IMR-90 (cell line): ENCODE results near the gene ERICH2. TPM values are rescaled to one million over a fixed set of nuclear protein-coding genes. Genes with fewer than 3 reads are reported as not detected.

ENCODE experiments used
- ATAC-seq: fragments of 200-7000 bp; cut with Tn5 transposase; 2 replicates; pipeline ENCODE4 v1.9.1; 2020; ENCODE audit warnings: low read depth, mild to moderate bottlenecking, moderate library complexity
- BruUV-seq: library from RNA; stranded (reverse); fragments of 400-500 nt; replicated peaks from 2 replicates; lab custom pipeline; 2021; lab: Mats Ljungman, UMichigan
- CTCF ChIA-PET: fragments of 300-600 bp; formaldehyde crosslinking; extraction: SDS; loops from one replicate; lab custom pipeline; 2021; ENCODE audit warnings: antibody characterized with exemption; lab: Yijun Ruan, JAX
- POLR2A ChIA-PET: fragments of 300-600 bp; sonication (Branson Sonifier 250); formaldehyde crosslinking; loops from one replicate; lab custom pipeline; 2022; ENCODE audit warnings: antibody characterized with exemption; ENCODE audit not compliant: unreplicated experiment; lab: Charles Lee
- DNase-seq: peaks from one replicate; pipeline ENCODE4 v3.0.0; 2013
- H2AFZ ChIP-seq: replicated peaks from 2 replicates; pipeline ENCODE3; 2013; ENCODE audit warnings: low read length, mild to moderate bottlenecking; ENCODE audit not compliant: poor library complexity
- H2AK5ac ChIP-seq: 2 replicates; pipeline ENCODE4 v1.6.1; 2013; ENCODE audit warnings: low read depth, low read length, inconsistent platforms
- H2AK9ac ChIP-seq: replicated peaks from 2 replicates; pipeline ENCODE3; 2013; ENCODE audit warnings: mild to moderate bottlenecking, low read depth, low read length, moderate library complexity; ENCODE audit not compliant: poor library complexity
- H2BK120ac ChIP-seq: 2 replicates; pipeline ENCODE4 v1.6.1; 2013; ENCODE audit warnings: low read depth, low read length, inconsistent platforms
- H2BK15ac ChIP-seq: 3 replicates; pipeline ENCODE4 v1.6.1; 2013; ENCODE audit warnings: low read depth, low read length, inconsistent platforms
- H2BK20ac ChIP-seq: 2 replicates; pipeline ENCODE4 v1.6.1; 2013; ENCODE audit warnings: low read depth, mild to moderate bottlenecking, inconsistent platforms, low read length, moderate library complexity
- H2BK5ac ChIP-seq: 2 replicates; pipeline ENCODE4 v1.6.1; 2013; ENCODE audit warnings: mild to moderate bottlenecking, low read depth, low read length, inconsistent platforms; ENCODE audit not compliant: poor library complexity, severe bottlenecking
- H3K14ac ChIP-seq: replicated peaks from 2 replicates; pipeline ENCODE4 v1.6.1; 2013; ENCODE audit warnings: low read depth, low read length, inconsistent platforms
- H3K18ac ChIP-seq: 2 replicates; pipeline ENCODE4 v1.6.1; 2013; ENCODE audit warnings: low read depth, low read length, control low read depth
- H3K23ac ChIP-seq: 2 replicates; pipeline ENCODE4 v1.6.1; 2013; ENCODE audit warnings: low read depth, low read length, inconsistent platforms
- H3K27ac ChIP-seq: 2 replicates; pipeline ENCODE4 v1.5.1; 2013; ENCODE audit warnings: mild to moderate bottlenecking, control low read depth, low read length; ENCODE audit not compliant: insufficient read depth
- H3K27me3 ChIP-seq: 2 replicates; pipeline ENCODE4 v1.6.1; 2013; ENCODE audit warnings: low read length; ENCODE audit not compliant: control insufficient read depth, insufficient read depth
- H3K36me3 ChIP-seq: 2 replicates; pipeline ENCODE4 v1.6.1; 2013; ENCODE audit warnings: low read length, mixed read lengths; ENCODE audit not compliant: control insufficient read depth, insufficient read depth
- H3K4ac ChIP-seq: 2 replicates; pipeline ENCODE4 v1.6.1; 2013; ENCODE audit warnings: low read depth, low read length, inconsistent platforms
- H3K4me1 ChIP-seq: 2 replicates; pipeline ENCODE4 v1.6.1; 2013; ENCODE audit warnings: low read length, mixed read lengths; ENCODE audit not compliant: control insufficient read depth, insufficient read depth
- H3K4me2 ChIP-seq: 2 replicates; pipeline ENCODE4 v1.6.1; 2013; ENCODE audit warnings: low read depth, mild to moderate bottlenecking, control low read depth, low read length, moderate library complexity
- H3K4me3 ChIP-seq: 2 replicates; pipeline ENCODE4 v1.5.1; 2013; ENCODE audit warnings: low read depth, mild to moderate bottlenecking, control low read depth, low read length, moderate library complexity; ENCODE audit not compliant: insufficient read depth
- H3K56ac ChIP-seq: 2 replicates; pipeline ENCODE4 v1.6.1; 2013; ENCODE audit warnings: low read length, inconsistent platforms; ENCODE audit not compliant: insufficient read depth; ENCODE audit errors: extremely low read depth
- H3K79me1 ChIP-seq, 2 experiments: 2 replicates each; pipeline ENCODE4 v1.6.1; 2013; ENCODE audit warnings: low read length in 2 of 2, inconsistent platforms in 1 of 2, low read depth in 1 of 2
- H3K9ac ChIP-seq: 2 replicates; pipeline ENCODE4 v1.6.1; 2013; ENCODE audit warnings: low read depth, low read length, control low read depth
- H3K9me1 ChIP-seq: 2 replicates; pipeline ENCODE4 v1.6.1; 2013; ENCODE audit warnings: low read length, inconsistent platforms; ENCODE audit not compliant: insufficient read depth
- H3K9me3 ChIP-seq: 2 replicates; pipeline ENCODE4 v1.6.1; 2013; ENCODE audit warnings: low read length; ENCODE audit not compliant: control insufficient read depth, insufficient read depth
- H4K20me1 ChIP-seq: 2 replicates; pipeline ENCODE4 v1.6.1; 2013; ENCODE audit warnings: low read length, inconsistent platforms; ENCODE audit not compliant: insufficient read depth
- H4K5ac ChIP-seq: 2 replicates; pipeline ENCODE4 v1.6.1; 2013; ENCODE audit warnings: mild to moderate bottlenecking, low read depth, low read length, control low read depth
- H4K8ac ChIP-seq, 2 experiments: 2 replicates each; pipeline ENCODE4 v1.6.1; 2013; ENCODE audit warnings: low read depth in 2 of 2, low read length in 2 of 2, control low read depth in 1 of 2, inconsistent platforms in 1 of 2
- H4K91ac ChIP-seq: 2 replicates; pipeline ENCODE4 v1.6.1; 2013; ENCODE audit warnings: low read depth, low read length, inconsistent platforms; ENCODE audit not compliant: insufficient read depth
- MAZ ChIP-seq: IDR thresholded peaks from 2 replicates; pipeline ENCODE4 v1.6.1; 2012; ENCODE audit warnings: low read depth, mild to moderate bottlenecking, low read length, improper control_type of control experiment, moderate library complexity, borderline replicate concordance
- WGBS, 2 experiments: methylation state at CpG; one replicate each; pipeline versions ENCODE4 v1.1.5 to v1.1.7; 2013; ENCODE audit warnings: missing lambda C conversion rate in 2 of 2; ENCODE audit not compliant: insufficient read length in 1 of 2; ENCODE audit errors: extremely low coverage in 2 of 2; 5-methylcytosine and 5-hydroxymethylcytosine counted together
- dilution Hi-C: fragments of 300-500 bp; cut with HindIII; formaldehyde crosslinking; loops from one replicate; pipeline ENCODE4 v1.14.3; 2018; ENCODE audit warnings: low sequenced_read_pairs; ENCODE audit not compliant: unreplicated experiment
- in situ Hi-C: fragments of 300-500 bp; cut with MboI; formaldehyde crosslinking; loops from 3 replicates; pipeline ENCODE4 v1.14.3; 2019; ENCODE audit warnings: low sequenced_read_pairs, inconsistent platforms, mixed read lengths
- intact Hi-C: fragments of 100-400 bp; cut with micrococcal nuclease; formaldehyde crosslinking; loops from 2 replicates; pipeline ENCODE4 v1.10.0; 2022
- polyA plus RNA-seq, 3 experiments: library from polyadenylated mRNA; depleted of rRNA; stranded (reverse); fragments of >200 nt; gene quantifications; 2 replicates each; pipeline ENCODE4 v1.2.3, GENCODE V29; 2012; ENCODE audit warnings: low replicate concordance in 1 of 3
- total RNA-seq: library from RNA; depleted of rRNA; stranded (reverse); fragments of >200 nt; gene quantifications from 2 replicates; pipeline ENCODE4 v1.2.3, GENCODE V29; 2012
- TF ChIP-seq, protein P1 (sequence below): conservative IDR thresholded peaks from 2 replicates; pipeline ENCODE4 v1.5.1; 2012; ENCODE audit warnings: mild to moderate bottlenecking, low read depth, low read length, improper control_type of control experiment

ERICH2 gene
- total and polyA plus RNA-seq, 2 of the 4 experiments (the other 2 are of a cell fraction), result not detected

DNA sequence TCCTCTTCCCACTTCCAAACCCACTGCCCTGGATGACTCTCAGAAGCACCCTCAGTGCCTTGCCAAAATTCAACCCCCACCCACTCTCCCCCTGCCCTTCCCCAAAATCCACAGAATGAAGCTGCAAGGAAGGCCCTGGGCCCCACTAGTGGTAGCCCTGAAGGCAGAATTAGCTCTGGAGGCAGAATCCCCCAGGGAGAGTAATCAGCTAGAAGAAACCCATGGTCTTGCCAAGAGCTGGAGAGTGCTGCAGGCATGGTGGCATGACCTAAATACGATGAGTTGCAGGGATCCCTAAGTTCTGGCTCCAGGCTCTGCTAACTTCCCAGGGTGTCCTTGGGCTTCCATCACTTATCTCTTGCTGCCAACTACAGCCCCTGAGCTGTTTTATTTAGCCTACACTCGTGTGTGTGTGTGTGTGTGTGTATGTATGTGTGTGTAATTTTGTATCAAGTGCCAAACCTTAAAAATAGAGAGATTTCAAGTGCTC, 54.4 kb downstream of the ERICH2 start:
- Histone ChIP-seq H3K56ac (no peak overlapping the region), H2BK5ac (no peak overlapping the region), H3K79me1 (no peaks in the 10 kb centered on the region), H2BK15ac (no peak overlapping the region), H3K4ac (no peak overlapping the region), H3K36me3 (no peaks in the 10 kb centered on the region), H4K20me1 (no peaks in the 10 kb centered on the region), H3K14ac (no peak overlapping the region), H4K5ac (no peak overlapping the region), H3K4me2 (no peak overlapping the region), H3K27me3 (peaks cover 62% of the 10 kb centered on the region), H2AK9ac (no peak overlapping the region), H3K4me1 (no peaks in the 10 kb centered on the region), H3K27ac (no peak overlapping the region), H3K9ac (no peak overlapping the region), H4K8ac (no peak overlapping the region), H2BK20ac (no peak overlapping the region), H2AFZ (no peak overlapping the region), H2BK120ac (no peak overlapping the region), H3K18ac (no peak overlapping the region), H3K23ac (no peak overlapping the region), H3K9me3 (no peaks in the 10 kb centered on the region; the same call in 1 of the 2 replicates), H3K9me1 (no peaks in the 10 kb centered on the region), H3K4me3 (no peak overlapping the region), H4K91ac (no peak overlapping the region), H2AK5ac (no peak overlapping the region)
- DNase-seq (no peak), ATAC-seq (no peak)
- no TSS peak for BruUV-seq
- intact Hi-C loops (no loop called here), dilution Hi-C loops (loop anchor here (25.0 kb wide), 1 partner anchor 412 kb away; no protein-coding TSS in a partner anchor), in situ Hi-C loops (loop anchor here (25.0 kb wide), 2 partner anchors 887 to 1387 kb away; no protein-coding TSS in a partner anchor)
- POLR2A ChIA-PET, result no interaction called here
- no peak for TF ChIP-seq MAZ
- TF ChIP-seq, protein P1, sequence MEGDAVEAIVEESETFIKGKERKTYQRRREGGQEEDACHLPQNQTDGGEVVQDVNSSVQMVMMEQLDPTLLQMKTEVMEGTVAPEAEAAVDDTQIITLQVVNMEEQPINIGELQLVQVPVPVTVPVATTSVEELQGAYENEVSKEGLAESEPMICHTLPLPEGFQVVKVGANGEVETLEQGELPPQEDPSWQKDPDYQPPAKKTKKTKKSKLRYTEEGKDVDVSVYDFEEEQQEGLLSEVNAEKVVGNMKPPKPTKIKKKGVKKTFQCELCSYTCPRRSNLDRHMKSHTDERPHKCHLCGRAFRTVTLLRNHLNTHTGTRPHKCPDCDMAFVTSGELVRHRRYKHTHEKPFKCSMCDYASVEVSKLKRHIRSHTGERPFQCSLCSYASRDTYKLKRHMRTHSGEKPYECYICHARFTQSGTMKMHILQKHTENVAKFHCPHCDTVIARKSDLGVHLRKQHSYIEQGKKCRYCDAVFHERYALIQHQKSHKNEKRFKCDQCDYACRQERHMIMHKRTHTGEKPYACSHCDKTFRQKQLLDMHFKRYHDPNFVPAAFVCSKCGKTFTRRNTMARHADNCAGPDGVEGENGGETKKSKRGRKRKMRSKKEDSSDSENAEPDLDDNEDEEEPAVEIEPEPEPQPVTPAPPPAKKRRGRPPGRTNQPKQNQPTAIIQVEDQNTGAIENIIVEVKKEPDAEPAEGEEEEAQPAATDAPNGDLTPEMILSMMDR, result no peak
- CTCF ChIA-PET, result no interaction called here
- WGBS, 2 experiments, result no CpG with 5 or more reads among the region's 2 CpGs
